Measurements from ENCODE around the gene DCP1A. TPM values are rescaled to one million over a fixed set of nuclear protein-coding genes. Genes with fewer than 3 reads are reported as not detected.

Gene DCP1A
- total and polyA plus RNA-seq, 2 of the 13 experiments (the other 11 are each of a cell fraction or from before 2014, with no cell fraction given), result 14.2 to 41.2 TPM

- TF ChIP-seq REST (IDR thresholded peaks at IDR 0.05; ENCODE audit: borderline replicate concordance in 1 of 2, low read depth in 1 of 2, low read length in 2 of 2) (0 out of 4 replicates have a peak, but pooled peaks of 1 of the 2 experiments have one; percentile 13), NR2F1 (CRISPR knock-in tag; IDR thresholded peaks at IDR 0.05) (no peak), ZNF768 (CRISPR knock-in tag; IDR thresholded peaks at IDR 0.05) (0 out of 2 replicates have a peak, but pooled peaks have one; percentile 28), ATAD3A (CRISPR knock-in tag; IDR thresholded peaks at IDR 0.05) (no peak), ZNF550 (CRISPR knock-in tag; IDR thresholded peaks at IDR 0.05; ENCODE audit: borderline replicate concordance) (no peak), BCL6 (CRISPR knock-in tag; IDR thresholded peaks at IDR 0.05) (peak; percentile 6; the same call in 1 of the 2 replicates), DZIP1 (CRISPR knock-in tag; IDR thresholded peaks at IDR 0.05) (no peak), AKAP8 (CRISPR knock-in tag; IDR thresholded peaks at IDR 0.05) (no peak), FOXP1 (IDR thresholded peaks at IDR 0.05) (no peak), FOXP1 (CRISPR knock-in tag; IDR thresholded peaks at IDR 0.05) (no peak), RAD21 (CRISPR knock-in tag; IDR thresholded peaks at IDR 0.05) (peak; percentile 47; the same call in 1 of the 2 replicates), SMAD3 (CRISPR knock-in tag; IDR thresholded peaks at IDR 0.05) (no peak)
- TF ChIP-seq, protein P1, sequence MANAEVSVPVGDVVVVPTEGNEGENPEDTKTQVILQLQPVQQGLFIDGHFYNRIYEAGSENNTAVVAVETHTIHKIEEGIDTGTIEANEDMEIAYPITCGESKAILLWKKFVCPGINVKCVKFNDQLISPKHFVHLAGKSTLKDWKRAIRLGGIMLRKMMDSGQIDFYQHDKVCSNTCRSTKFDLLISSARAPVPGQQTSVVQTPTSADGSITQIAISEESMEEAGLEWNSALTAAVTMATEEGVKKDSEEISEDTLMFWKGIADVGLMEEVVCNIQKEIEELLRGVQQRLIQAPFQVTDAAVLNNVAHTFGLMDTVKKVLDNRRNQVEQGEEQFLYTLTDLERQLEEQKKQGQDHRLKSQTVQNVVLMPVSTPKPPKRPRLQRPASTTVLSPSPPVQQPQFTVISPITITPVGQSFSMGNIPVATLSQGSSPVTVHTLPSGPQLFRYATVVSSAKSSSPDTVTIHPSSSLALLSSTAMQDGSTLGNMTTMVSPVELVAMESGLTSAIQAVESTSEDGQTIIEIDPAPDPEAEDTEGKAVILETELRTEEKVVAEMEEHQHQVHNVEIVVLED (CRISPR knock-in tag; IDR thresholded peaks at IDR 0.05; ENCODE audit: borderline replicate concordance), result no peak
- TF ChIP-seq, protein P2, sequence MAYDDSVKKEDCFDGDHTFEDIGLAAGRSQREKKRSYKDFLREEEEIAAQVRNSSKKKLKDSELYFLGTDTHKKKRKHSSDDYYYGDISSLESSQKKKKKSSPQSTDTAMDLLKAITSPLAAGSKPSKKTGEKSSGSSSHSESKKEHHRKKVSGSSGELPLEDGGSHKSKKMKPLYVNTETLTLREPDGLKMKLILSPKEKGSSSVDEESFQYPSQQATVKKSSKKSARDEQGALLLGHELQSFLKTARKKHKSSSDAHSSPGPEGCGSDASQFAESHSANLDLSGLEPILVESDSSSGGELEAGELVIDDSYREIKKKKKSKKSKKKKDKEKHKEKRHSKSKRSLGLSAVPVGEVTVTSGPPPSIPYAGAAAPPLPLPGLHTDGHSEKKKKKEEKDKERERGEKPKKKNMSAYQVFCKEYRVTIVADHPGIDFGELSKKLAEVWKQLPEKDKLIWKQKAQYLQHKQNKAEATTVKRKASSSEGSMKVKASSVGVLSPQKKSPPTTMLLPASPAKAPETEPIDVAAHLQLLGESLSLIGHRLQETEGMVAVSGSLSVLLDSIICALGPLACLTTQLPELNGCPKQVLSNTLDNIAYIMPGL (CRISPR knock-in tag; IDR thresholded peaks at IDR 0.05; ENCODE audit: borderline replicate concordance in 1 of 2, low read depth in 1 of 2), result no peak
- TF ChIP-seq, protein P3, sequence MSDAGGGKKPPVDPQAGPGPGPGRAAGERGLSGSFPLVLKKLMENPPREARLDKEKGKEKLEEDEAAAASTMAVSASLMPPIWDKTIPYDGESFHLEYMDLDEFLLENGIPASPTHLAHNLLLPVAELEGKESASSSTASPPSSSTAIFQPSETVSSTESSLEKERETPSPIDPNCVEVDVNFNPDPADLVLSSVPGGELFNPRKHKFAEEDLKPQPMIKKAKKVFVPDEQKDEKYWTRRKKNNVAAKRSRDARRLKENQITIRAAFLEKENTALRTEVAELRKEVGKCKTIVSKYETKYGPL (CRISPR knock-in tag; IDR thresholded peaks at IDR 0.05), result no peak
- TF ChIP-seq, protein P4, sequence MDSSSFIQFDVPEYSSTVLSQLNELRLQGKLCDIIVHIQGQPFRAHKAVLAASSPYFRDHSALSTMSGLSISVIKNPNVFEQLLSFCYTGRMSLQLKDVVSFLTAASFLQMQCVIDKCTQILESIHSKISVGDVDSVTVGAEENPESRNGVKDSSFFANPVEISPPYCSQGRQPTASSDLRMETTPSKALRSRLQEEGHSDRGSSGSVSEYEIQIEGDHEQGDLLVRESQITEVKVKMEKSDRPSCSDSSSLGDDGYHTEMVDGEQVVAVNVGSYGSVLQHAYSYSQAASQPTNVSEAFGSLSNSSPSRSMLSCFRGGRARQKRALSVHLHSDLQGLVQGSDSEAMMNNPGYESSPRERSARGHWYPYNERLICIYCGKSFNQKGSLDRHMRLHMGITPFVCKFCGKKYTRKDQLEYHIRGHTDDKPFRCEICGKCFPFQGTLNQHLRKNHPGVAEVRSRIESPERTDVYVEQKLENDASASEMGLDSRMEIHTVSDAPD (CRISPR knock-in tag; IDR thresholded peaks at IDR 0.05), result no peak
These were observed 111.1 kb downstream of the DCP1A start (continued) for GRCh38 chr3:53236112-53236841.
